Peyer's patch (tissue), 4 donors: ENCODE results near the gene MGAT5. TPM values are rescaled to one million over a fixed set of nuclear protein-coding genes. Genes with fewer than 3 reads are reported as not detected.

ENCODE experiments used
- DNase-seq, 3 donors: peaks; one replicate each; pipeline ENCODE4 v3.0.0-alpha.2; 2017 to 2019
- H3K27ac ChIP-seq, 4 donors: fragments of 200-600 bp; sonication (generic); one replicate each; pipeline ENCODE4 v1.5.1; 2016 to 2019
- H3K27me3 ChIP-seq, 2 donors: fragments of 200-600 bp; sonication (generic); one replicate each; pipeline ENCODE4 v1.5.1; 2019
- H3K36me3 ChIP-seq, 3 donors: fragments of 200-600 bp; sonication (generic); one replicate each; pipeline ENCODE4 v1.5.1; 2016 to 2019
- H3K4me1 ChIP-seq, 4 donors: fragments of 200-600 bp; sonication (generic); one replicate each; pipeline ENCODE4 v1.5.1; 2016 to 2019
- H3K4me3 ChIP-seq, 4 donors: fragments of 200-600 bp; sonication (generic); 1 replicate in 3 of 4; 2 replicates in 1 of 4; pipeline ENCODE4 v1.5.1; 2016 to 2019; ENCODE audit warnings: mild to moderate bottlenecking in 1 of 4
- H3K9me3 ChIP-seq, 4 donors: fragments of 200-600 bp; sonication (generic); one replicate each; pipeline ENCODE4 v1.5.1; 2016 to 2019; ENCODE audit warnings: mild to moderate bottlenecking in 1 of 4
- CTCF ChIP-seq, 6 experiments: fragments of 450-650 bp in 4 of 6; fragments of 200-600 bp in 2 of 6; sonication (generic) in 1 of 6; IDR thresholded peaks; one replicate each; pipeline ENCODE4 v1.5.1; 2017 to 2019; ENCODE audit warnings: antibody characterized with exemption in 6 of 6, mild to moderate bottlenecking in 3 of 6, moderate library complexity in 1 of 6
- POLR2A ChIP-seq, 2 donors: fragments of 450-650 bp; IDR thresholded peaks; one replicate each; pipeline ENCODE4 v1.5.1; 2017; ENCODE audit warnings: antibody characterized with exemption in 2 of 2, mild to moderate bottlenecking in 2 of 2, moderate library complexity in 2 of 2
- total RNA-seq, 4 donors: library from RNA; depleted of rRNA; stranded (reverse); fragments of >200 nt; gene quantifications; one replicate each; pipeline ENCODE4 v1.1.0, GENCODE V29; 2016

MGAT5 gene
- total RNA-seq, 4 donors from 2014 or later = 106 to 182 (median 117) TPM

GRCh38 chr2:134225841-134226240 is 28.0 kb upstream of the MGAT5 start:
- Histone ChIP-seq H3K36me3 (no peaks in the 10 kb centered on the region), H3K4me3 (no peak overlapping the region), H3K4me1 (no peaks in the 10 kb centered on the region), H3K27me3 (no peaks in the 10 kb centered on the region), H3K27ac (no peak overlapping the region), H3K9me3 (no peaks in the 10 kb centered on the region)
- DNase-seq = no peak
- TF ChIP-seq POLR2A (IDR thresholded peaks at IDR 0.05) (no peak), CTCF (IDR thresholded peaks at IDR 0.05) (no peak)

- Histone ChIP-seq H3K36me3 (no peaks in the 10 kb centered on the region), H3K4me3 (no peak overlapping the region), H3K4me1 (peaks cover 0 to 4% (median under 1%) of the 10 kb centered on the region in 4 donors), H3K27me3 (no peaks in the 10 kb centered on the region), H3K9me3 (no peaks in the 10 kb centered on the region), H3K27ac (no peak overlapping the region)
- DNase-seq = no peak
- TF ChIP-seq CTCF (IDR thresholded peaks at IDR 0.05) = no peak
- no peak for TF ChIP-seq POLR2A (IDR thresholded peaks at IDR 0.05)
Measured at GRCh38 chr2:134226601-134227000, 27.3 kb upstream of the MGAT5 start.

- no peaks in the 10 kb centered on the region for H3K9me3 ChIP-seq
- H3K27me3 ChIP-seq = no peaks in the 10 kb centered on the region
- H3K36me3 ChIP-seq = no peaks in the 10 kb centered on the region
- H3K4me3 ChIP-seq = no peak overlapping the region
- H3K27ac ChIP-seq = no peak overlapping the region
- no peak for DNase-seq
- TF ChIP-seq POLR2A (IDR thresholded peaks at IDR 0.05) = no peak
- no peak for TF ChIP-seq CTCF (IDR thresholded peaks at IDR 0.05)
- peaks cover 0 to 10% (median 2%) of the 10 kb centered on the region in 4 donors for H3K4me1 ChIP-seq
Measured at GRCh38 chr2:134227666-134228065, 26.2 kb upstream of the MGAT5 start.

- TF ChIP-seq POLR2A (IDR thresholded peaks at IDR 0.05) (no peak), CTCF (IDR thresholded peaks at IDR 0.05) (peak in 5 of 6 experiments; percentile 17 to 63 (median 38))
- Histone ChIP-seq H3K9me3 (no peaks in the 10 kb centered on the region), H3K4me1 (peaks cover 0 to 15% (median 2%) of the 10 kb centered on the region in 4 donors), H3K4me3 (no peak overlapping the region), H3K27me3 (no peaks in the 10 kb centered on the region), H3K36me3 (no peaks in the 10 kb centered on the region), H3K27ac (no peak overlapping the region)
- no peak for DNase-seq
Measured at GRCh38 chr2:134228493-134228903, 25.4 kb upstream of the MGAT5 start.

GRCh38 chr2:134229540-134229939 is 24.3 kb upstream of the MGAT5 start:
- Histone ChIP-seq H3K36me3 (no peaks in the 10 kb centered on the region), H3K27ac (no peak overlapping the region), H3K4me3 (no peak overlapping the region), H3K4me1 (peaks cover 0 to 23% (median 10%) of the 10 kb centered on the region in 4 donors), H3K27me3 (no peaks in the 10 kb centered on the region), H3K9me3 (no peaks in the 10 kb centered on the region)
- TF ChIP-seq CTCF (IDR thresholded peaks at IDR 0.05) = no peak
- TF ChIP-seq POLR2A (IDR thresholded peaks at IDR 0.05) = no peak
- no peak for DNase-seq

- Histone ChIP-seq H3K36me3 (no peaks in the 10 kb centered on the region), H3K9me3 (no peaks in the 10 kb centered on the region), H3K27ac (peak overlapping the region in 1 of 4 donors; percentile 0), H3K27me3 (no peaks in the 10 kb centered on the region), H3K4me1 (peaks cover 0 to 23% (median 15%) of the 10 kb centered on the region in 4 donors), H3K4me3 (no peak overlapping the region)
- no peak for DNase-seq
- TF ChIP-seq CTCF (IDR thresholded peaks at IDR 0.05) = no peak
- TF ChIP-seq POLR2A (IDR thresholded peaks at IDR 0.05) = no peak
Measured at GRCh38 chr2:134230885-134231284, 23.0 kb upstream of the MGAT5 start.
